ENCODE measurements around the gene LCK.
"Not testable (repeated sequence)": the region's sequence is repeated elsewhere in the genome, so short reads cannot be mapped to it uniquely, and the experiment has no call there.

LCK gene

GRCh38 chr1:32240140-32240951, 10.7 kb upstream of the LCK start:
- DNase-seq (ENCODE audit: low read depth), result no peak

DNA sequence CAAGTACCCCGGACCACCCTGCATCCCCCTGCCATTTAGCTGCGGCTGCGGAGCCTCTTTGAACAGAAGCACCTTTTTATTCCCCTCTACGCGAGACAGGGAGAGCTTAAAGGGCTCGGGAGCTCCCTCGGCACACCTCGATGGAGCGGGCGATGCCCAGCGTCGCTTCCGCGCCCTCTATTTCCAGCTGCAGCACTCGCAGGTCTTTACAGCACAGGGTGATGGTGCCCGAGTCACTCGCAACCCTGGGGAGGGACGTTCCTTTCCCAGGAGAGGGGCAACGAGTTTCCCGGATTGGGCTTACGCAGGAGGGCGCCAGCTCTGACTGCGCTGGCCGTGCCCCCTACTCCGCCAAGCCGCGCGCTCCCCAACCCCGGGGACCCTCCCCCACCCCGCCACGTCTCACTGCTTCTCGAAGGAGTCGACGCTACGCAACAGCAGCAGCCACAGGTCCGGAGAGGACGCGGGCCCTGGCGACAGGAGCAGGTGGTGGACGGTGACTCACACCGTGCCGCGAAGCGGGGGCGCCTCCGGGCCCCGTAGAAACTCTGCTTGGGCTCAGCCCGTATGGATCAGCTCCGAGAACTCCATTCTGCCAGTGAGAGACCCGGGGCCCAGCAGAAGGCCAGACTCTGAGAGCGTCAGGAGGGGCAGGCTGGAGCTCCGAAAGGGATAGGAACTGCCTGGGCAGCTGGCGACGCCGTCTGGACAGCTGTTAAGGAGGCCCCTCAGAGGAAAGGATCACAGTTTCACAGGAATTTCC, 9.9 kb upstream of the LCK start:
- DNase-seq (ENCODE audit: low read depth), result no peak

- no peak for DNase-seq (ENCODE audit: low read depth)
Measured at GRCh38 chr1:32242341-32242851, 8.7 kb upstream of the LCK start.

DNA sequence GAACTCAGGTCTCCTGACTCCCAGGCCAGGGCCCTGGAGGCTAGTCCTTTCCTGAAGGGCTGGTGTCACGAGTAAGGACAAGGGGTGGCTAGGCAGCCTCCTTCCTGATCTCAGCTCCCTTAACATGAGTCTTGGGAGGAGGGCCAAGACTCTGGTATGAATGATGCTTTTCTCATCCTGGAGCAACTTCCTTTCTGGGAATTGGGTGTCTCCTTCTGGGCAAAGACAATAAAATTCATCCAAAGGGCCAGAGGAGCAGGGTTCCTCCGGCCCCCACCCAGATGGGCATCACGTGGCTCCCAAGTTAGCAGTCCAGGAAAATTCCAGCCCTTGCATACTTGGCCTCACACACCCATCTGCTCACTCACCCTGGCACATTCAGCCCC, 4.2 kb upstream of the LCK start, which contains the start of gene FAM167B:
FAM167B (plus strand) TSS at position 335 of the 386 bp plus-strand sequence. CDS start 200 bp downstream, outside the sequence.
- peak; percentile 93 for DNase-seq (ENCODE audit: low read depth)

DNA sequence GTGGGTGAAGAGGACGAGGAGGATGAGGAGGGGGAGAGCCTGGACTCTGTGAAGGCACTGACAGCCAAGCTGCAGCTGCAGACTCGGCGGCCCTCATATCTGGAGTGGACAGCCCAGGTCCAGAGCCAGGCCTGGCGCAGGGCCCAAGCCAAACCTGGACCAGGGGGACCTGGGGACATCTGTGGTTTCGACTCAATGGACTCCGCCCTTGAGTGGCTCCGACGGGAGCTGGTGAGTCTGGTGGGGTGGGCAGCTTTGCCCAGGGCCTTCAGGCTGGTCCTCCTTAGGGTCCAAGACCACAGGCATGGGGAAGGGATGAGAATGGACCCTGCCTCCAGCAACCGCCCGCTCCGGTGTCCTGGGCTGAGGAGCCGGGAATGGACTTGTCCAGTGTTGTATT, 3.6 kb upstream of the LCK start:
- no peak for DNase-seq (ENCODE audit: low read depth)

DNA sequence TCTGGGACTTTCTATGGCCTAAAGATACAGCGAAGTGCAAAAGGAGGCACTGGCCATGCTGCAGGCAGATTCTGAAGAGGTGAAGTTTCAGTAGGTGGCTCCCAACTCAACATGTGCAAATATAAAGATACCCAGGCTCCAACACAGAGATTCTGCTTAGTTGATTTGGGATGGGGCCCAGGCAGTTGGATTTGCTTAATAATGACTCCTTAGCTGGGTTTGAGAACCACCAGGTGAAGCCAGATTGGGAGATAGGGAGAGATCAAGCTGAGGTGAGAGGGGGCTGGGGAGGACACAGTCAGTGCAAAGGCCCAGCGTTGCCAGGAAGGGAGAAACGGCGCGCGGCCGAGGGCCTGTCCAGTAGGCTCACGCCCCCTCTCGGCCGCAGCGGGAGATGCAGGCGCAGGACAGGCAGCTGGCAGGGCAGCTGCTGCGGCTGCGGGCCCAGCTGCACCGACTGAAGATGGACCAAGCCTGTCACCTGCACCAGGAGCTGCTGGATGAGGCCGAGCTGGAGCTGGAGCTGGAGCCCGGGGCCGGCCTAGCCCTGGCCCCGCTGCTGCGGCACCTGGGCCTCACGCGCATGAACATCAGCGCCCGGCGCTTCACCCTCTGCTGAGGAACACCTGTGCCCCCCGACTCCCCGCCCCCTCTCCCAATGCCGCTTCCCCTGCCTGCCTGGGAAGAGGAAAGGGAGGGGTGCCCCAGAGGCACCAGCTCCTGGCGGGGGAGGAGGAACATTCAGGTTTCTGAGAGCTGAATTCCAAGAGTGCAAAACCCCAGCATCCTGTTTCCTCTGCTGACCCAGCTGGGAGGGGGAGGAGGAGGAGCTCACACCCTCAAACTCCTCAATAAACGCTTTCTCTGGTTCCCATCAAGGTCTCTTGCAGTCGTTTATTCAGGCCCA, 2.8 kb upstream of the LCK start:
- DNase-seq (ENCODE audit: low read depth), result no peak

DNA sequence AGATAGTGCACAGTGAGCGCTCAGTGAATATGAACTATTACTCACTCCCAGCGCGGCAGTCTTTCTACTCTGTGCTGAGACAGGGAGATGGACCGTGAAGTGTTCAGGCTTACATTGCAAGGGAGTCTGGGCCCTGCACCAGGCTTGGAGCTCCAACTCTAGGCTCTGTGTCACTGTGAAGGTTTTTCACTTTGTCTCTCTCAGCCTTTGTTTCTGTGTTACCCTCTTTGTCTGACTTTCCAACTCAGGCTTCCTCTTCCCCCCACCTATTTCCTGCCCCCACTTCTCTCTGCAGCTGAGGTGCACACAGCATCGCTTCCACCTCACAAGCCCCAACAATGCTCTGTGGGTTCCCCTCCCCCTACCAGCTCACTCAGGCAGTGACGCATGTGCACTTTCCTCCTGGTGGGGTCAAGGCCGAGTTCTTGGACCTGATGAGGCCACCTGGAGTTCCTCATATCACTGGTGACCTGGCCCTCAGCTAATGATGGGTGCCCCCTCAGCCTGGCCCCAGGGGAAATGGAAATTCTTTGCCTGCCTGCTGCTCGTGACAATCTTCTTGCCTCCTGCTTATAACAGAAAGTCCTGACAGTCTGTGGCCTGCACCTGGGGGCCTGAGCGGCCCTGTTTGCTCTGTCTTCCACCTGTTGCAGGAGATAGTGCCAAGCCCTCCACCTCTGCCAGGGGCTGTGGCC, 1.1 kb upstream of the LCK start:
- no peak for DNase-seq (ENCODE audit: low read depth)

DNA sequence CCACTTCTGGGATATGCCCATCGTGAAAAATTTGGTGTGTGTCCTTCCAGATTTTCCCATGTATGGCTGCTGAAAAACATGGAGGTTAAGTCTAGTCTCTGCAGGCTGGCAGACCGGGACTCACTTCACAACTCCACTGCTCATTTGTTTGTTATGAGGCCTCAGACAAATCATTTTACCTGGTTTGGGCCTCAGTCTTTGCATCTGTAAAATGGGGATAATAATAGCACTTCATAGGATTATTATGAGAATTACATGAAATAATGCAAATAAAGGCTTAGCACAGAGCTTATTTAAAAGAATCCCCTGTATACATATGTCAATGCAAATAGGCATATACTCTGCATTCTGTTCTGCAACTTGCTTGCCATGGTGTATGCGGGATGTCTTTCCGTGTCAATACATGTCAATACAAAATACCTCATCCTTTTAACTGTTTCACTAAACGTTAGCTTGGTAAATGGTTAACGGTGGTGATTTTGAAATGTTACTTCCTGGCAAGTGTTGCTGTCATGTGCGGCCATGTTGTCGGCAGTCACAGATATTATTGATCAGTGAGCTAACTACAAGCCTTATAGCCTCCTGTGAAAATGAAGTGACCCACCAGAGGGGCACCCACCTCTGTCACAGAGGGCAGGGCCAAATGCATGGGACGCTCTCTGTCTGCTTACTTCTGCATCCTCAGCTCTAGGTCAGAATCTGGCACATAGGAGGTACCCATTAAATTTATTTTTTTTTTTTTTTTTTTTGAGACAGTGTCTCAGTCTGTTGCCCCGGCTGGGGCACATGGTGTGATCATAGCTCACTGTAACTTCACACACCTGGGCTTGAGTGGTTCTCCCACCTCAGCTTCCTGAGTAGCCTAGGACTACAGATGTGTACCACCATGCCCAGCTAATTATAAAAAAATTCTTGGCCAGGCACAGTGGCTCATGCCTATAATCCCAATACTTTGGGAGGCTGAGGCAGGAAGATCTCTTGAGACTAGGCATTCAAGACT, 4.3 kb downstream of the LCK start:
- no peak for DNase-seq (ENCODE audit: low read depth)

DNA sequence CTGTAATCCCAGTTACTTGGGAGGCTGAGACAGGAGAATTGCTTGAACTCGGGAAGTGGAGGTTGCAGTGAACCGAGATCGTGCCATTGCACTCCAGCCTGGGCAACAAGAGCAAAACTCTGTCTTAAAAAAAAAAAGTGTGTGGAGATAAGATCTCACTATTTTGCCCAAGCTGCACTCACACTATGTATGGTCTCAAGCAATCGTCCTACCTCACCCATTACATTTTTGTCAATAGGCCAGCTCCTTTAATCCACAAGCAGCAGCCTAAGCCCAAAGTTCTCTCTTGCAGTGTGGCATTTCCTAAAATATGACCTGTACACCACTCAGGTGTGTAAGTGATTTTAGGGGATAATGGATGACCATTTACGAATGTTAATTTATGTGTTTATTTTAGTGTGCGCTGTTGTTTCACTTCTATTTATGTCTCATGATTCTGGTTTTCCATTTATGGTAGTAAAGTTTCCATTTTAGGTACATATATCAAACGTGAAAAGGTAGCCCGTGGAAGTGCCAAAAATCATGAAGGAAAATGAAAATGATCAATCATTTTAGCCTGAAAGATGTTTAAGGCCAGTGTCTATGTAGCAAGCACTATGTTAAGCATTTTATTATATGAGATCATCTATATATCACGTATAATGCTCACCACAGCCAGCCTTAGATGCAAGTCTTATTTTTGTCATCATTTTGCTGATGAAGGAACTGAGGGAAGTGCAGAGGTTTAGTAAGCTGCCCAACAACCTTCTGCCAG, 5.6 kb downstream of the LCK start:
- DNase-seq (ENCODE audit: low read depth), result no peak

DNA sequence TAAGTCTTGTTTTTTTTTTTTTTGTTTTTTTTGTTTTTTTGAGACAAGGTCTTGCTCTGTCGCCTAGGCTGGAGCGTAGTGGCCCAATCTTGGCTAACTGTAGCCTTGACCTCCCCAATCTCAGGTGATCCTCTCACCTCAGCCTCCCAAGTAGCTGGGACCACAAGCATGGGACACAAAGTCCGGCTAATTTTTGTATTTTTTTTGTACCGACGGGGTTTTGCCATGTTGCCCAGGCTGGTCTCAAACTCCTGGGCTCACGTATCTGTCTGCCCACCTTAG, 6.1 kb downstream of the LCK start:
- DNase-seq (ENCODE audit: low read depth), result no peak

DNA sequence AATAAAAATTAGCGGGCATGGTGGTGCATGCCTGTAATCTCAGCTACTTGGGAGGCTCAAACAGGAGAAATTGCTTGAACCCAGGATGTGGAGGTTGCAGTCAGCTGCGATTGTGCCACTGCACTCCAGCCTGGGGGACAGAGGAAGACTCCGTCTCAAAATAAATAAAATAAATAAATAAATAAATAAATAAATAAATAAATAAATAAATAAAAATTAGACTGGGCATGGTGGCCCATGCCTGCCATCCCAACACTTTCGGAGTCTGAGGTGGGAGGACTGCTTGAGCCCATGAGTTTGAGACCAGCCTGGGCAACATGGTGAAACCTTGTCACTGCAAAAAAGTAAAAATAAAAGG, 12.2 kb downstream of the LCK start:
- DNase-seq (ENCODE audit: low read depth), result not testable (repeated sequence)

GRCh38 chr1:32263744-32264143, 12.7 kb downstream of the LCK start:
- no peak for DNase-seq (ENCODE audit: low read depth)

DNA sequence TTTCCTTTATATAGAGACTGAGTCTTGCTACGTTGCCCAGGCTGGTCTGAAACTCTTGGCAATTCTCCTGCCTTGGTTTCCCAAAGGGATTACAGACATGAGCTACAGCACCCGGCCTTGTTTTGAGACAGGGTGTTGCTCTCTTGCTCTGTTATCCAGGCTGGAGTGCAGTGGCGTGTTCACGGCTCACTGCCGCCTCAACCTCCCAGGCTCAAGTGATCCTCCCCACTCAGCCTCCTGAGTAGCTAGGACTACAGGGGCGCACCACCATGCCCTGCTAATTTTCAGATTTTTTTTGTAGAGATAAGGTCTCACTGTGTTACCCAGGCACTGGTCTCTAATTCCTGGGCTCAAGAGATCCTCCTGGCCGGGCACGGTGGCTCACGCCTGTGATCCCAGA, 14.8 kb downstream of the LCK start:
- no peak for DNase-seq (ENCODE audit: low read depth)

- DNase-seq (ENCODE audit: low read depth), result peak; percentile 38
Measured at GRCh38 chr1:32266921-32267591, 16.0 kb downstream of the LCK start.

GRCh38 chr1:32269744-32270143, 18.7 kb downstream of the LCK start:
- DNase-seq (ENCODE audit: low read depth), result no peak

DNA sequence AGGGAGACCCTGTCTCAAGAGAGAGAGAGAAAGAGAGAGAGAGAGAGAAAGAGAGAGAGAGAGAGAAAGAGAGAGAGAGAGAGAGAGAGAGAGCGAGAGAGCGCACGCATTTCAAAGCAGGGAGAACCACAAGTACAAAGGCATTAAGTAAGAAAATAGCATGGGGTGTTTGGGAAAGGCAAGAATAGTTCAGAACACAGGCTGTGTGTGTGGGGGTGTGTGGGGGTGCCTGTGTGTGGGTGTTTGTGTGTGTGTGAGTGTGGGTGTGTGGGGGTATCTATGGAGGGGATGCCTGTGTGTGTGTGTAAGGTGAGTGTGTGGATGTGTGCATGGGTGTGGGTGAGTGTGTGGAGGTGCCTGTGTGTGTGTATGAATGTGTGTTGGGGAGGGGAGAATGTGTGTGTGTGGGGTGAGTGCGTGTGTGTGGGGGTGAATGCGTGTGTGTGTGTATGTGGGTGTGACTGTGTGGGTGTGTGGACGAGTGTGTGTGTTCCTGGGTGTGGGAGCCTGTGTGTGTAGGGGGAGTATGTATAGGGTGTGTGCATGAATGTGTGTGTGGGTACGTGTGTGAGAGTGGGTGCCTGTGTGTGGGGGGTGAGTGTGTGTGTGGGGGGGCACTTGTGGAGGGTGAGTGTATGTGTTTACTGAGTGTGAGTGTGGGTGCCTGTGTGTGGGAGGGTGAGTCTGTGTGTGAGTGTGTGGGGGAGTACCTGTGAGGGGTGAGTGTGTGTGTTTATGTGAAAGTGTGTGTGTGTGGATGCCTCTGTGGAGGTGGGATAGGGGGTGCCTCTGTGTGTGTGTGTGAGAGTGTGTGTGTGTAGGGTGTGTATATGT, 21.7 kb downstream of the LCK start:
- DNase-seq (ENCODE audit: low read depth), result no peak

GRCh38 chr1:32273391-32274208, 22.5 kb downstream of the LCK start:
- no peak for DNase-seq (ENCODE audit: low read depth)

Data from stromal cell of bone marrow (primary cell).